GM21576 (cell line): ENCODE data around the gene HAUS7.

ENCODE experiments used
- ATAC-seq: cut with Tn5 transposase; IDR thresholded peaks from one replicate; pipeline ENCODE4 v1.9.1; 2021; ENCODE audit warnings: mild to moderate bottlenecking, moderate library complexity; ENCODE audit not compliant: unreplicated experiment

The HAUS7 gene

GRCh38 chrX:153499876-153500275 is 29.5 kb upstream of the HAUS7 start:
- no peak for ATAC-seq

GRCh38 chrX:153499341-153499740 is 29.0 kb upstream of the HAUS7 start:
- no peak for ATAC-seq

GRCh38 chrX:153498453-153498852 is 28.1 kb upstream of the HAUS7 start:
- ATAC-seq, result no peak

- ATAC-seq, result no peak
These were observed 26.2 kb upstream of the HAUS7 start for GRCh38 chrX:153496590-153496959.

GRCh38 chrX:153495903-153496589 is 25.7 kb upstream of the HAUS7 start:
- no peak for ATAC-seq

- ATAC-seq, result no peak
These were observed 25.0 kb upstream of the HAUS7 start for GRCh38 chrX:153495362-153495751.

- ATAC-seq, result no peak
These were observed 24.4 kb upstream of the HAUS7 start, which contains the start of gene BGN for GRCh38 chrX:153494541-153495361. TSS of gene BGN (plus strand) at chrX:153494980. CDS start at chrX:153504632, 9,652 bp downstream.

GRCh38 chrX:153494061-153494460 is 23.7 kb upstream of the HAUS7 start:
- ATAC-seq, result no peak

- no peak for ATAC-seq
These were observed 22.7 kb upstream of the HAUS7 start for GRCh38 chrX:153493085-153493484.

- ATAC-seq, result no peak
These were observed 22.2 kb upstream of the HAUS7 start for GRCh38 chrX:153492543-153492942.

- ATAC-seq, result no peak
These were observed 21.5 kb upstream of the HAUS7 start for GRCh38 chrX:153491918-153492317.

GRCh38 chrX:153491351-153491914 is 21.1 kb upstream of the HAUS7 start:
- no peak for ATAC-seq

- ATAC-seq, result no peak
These were observed 20.0 kb upstream of the HAUS7 start for GRCh38 chrX:153490217-153490930.

- no peak for ATAC-seq
These were observed 18.0 kb upstream of the HAUS7 start for GRCh38 chrX:153488231-153488914.

GRCh38 chrX:153487590-153488071 is 17.3 kb upstream of the HAUS7 start:
- no peak for ATAC-seq

- ATAC-seq, result no peak
These were observed 15.8 kb upstream of the HAUS7 start for GRCh38 chrX:153486171-153486570.

GRCh38 chrX:153485396-153486080 is 15.2 kb upstream of the HAUS7 start:
- ATAC-seq, result no peak

GRCh38 chrX:153482376-153483015 is 12.1 kb upstream of the HAUS7 start:
- no peak for ATAC-seq

GRCh38 chrX:153481043-153481442 is 10.7 kb upstream of the HAUS7 start:
- ATAC-seq, result no peak

- ATAC-seq, result no peak
These were observed 8.4 kb upstream of the HAUS7 start for GRCh38 chrX:153478746-153479145.
